Panc1 (cell line): ENCODE results near the gene CEACAM20.

ENCODE experiments used
- POLR2AphosphoS5 ChIP-seq: IDR thresholded peaks from 2 replicates; pipeline ENCODE4 v1.6.1; 2012; ENCODE audit warnings: mild to moderate bottlenecking, low read depth, low read length, moderate library complexity
- SIN3A ChIP-seq: IDR thresholded peaks from 2 replicates; pipeline ENCODE4 v1.6.1; 2012; ENCODE audit warnings: low read depth, mild to moderate bottlenecking, low read length, moderate library complexity, borderline replicate concordance; ENCODE audit not compliant: insufficient read depth
- TCF7L2 ChIP-seq: IDR thresholded peaks from 2 replicates; pipeline ENCODE4 v1.6.1; 2011; ENCODE audit warnings: mild to moderate bottlenecking, low read depth, low read length, inconsistent platforms
- TF ChIP-seq, protein P1 (sequence below), 2 experiments: IDR thresholded peaks; 2 replicates each; pipeline ENCODE4 v1.6.1; 2011 to 2012; ENCODE audit warnings: low read depth in 2 of 2, control low read depth in 1 of 2, low read length in 1 of 2, mild to moderate bottlenecking in 1 of 2, moderate library complexity in 1 of 2; ENCODE audit not compliant: insufficient read depth in 1 of 2
- TF ChIP-seq, protein P2 (sequence below): fragments of 450-650 bp; IDR thresholded peaks from 2 replicates; pipeline ENCODE4 v1.5.1; 2017; ENCODE audit warnings: mild to moderate bottlenecking

DNA sequence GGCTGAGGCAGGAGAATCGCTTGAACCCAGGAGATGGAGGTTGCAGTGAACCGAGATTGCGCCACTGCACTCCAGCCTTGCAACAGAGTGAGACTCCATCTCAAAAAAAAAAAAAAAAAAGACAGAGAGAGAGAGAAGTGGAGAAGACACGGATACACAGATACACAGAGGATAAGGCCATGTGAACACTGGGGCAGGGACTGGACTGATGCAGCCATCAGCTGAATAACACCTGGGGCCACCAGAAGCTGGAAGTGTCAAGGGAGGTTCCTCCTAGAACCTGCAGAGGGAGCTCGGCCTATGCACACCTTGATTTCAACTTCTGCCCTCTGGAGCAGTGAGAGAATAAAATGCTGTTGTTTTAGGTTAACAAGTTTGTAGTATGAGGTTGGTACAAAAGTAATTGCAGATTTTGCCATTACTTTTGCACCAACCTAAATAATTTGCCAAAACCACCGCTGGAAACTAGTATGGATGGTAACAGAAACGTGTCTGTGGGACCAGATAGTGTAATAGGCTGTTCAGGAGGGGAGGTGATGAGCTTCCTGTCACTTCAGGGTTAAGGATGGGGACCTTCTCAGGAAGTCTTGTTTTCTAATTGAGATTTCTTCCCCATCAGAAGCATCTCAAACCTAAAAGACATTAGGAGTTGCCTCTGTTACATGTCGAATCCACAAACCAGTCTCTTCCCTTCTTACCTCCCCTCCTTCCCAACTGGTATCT lies 47.5 kb upstream of the CEACAM20 start:
- TF ChIP-seq, protein P1, sequence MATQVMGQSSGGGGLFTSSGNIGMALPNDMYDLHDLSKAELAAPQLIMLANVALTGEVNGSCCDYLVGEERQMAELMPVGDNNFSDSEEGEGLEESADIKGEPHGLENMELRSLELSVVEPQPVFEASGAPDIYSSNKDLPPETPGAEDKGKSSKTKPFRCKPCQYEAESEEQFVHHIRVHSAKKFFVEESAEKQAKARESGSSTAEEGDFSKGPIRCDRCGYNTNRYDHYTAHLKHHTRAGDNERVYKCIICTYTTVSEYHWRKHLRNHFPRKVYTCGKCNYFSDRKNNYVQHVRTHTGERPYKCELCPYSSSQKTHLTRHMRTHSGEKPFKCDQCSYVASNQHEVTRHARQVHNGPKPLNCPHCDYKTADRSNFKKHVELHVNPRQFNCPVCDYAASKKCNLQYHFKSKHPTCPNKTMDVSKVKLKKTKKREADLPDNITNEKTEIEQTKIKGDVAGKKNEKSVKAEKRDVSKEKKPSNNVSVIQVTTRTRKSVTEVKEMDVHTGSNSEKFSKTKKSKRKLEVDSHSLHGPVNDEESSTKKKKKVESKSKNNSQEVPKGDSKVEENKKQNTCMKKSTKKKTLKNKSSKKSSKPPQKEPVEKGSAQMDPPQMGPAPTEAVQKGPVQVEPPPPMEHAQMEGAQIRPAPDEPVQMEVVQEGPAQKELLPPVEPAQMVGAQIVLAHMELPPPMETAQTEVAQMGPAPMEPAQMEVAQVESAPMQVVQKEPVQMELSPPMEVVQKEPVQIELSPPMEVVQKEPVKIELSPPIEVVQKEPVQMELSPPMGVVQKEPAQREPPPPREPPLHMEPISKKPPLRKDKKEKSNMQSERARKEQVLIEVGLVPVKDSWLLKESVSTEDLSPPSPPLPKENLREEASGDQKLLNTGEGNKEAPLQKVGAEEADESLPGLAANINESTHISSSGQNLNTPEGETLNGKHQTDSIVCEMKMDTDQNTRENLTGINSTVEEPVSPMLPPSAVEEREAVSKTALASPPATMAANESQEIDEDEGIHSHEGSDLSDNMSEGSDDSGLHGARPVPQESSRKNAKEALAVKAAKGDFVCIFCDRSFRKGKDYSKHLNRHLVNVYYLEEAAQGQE (IDR thresholded peaks at IDR 0.05; ENCODE audit: insufficient read depth in 1 of 2, low read depth in 2 of 2, low read length in 1 of 2), result no peak
- TF ChIP-seq, protein P2, sequence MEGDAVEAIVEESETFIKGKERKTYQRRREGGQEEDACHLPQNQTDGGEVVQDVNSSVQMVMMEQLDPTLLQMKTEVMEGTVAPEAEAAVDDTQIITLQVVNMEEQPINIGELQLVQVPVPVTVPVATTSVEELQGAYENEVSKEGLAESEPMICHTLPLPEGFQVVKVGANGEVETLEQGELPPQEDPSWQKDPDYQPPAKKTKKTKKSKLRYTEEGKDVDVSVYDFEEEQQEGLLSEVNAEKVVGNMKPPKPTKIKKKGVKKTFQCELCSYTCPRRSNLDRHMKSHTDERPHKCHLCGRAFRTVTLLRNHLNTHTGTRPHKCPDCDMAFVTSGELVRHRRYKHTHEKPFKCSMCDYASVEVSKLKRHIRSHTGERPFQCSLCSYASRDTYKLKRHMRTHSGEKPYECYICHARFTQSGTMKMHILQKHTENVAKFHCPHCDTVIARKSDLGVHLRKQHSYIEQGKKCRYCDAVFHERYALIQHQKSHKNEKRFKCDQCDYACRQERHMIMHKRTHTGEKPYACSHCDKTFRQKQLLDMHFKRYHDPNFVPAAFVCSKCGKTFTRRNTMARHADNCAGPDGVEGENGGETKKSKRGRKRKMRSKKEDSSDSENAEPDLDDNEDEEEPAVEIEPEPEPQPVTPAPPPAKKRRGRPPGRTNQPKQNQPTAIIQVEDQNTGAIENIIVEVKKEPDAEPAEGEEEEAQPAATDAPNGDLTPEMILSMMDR, result peak; percentile 82
- TF ChIP-seq SIN3A (no peak), POLR2AphosphoS5 (no peak), TCF7L2 (no peak)
